ENCODE measurements around the gene NUP62. TPM values are rescaled to one million over a fixed set of nuclear protein-coding genes. Genes with fewer than 3 reads are reported as not detected.

NUP62 gene
- total RNA-seq, 1 experiment from 2014 or later, result 85.2 TPM

DNA sequence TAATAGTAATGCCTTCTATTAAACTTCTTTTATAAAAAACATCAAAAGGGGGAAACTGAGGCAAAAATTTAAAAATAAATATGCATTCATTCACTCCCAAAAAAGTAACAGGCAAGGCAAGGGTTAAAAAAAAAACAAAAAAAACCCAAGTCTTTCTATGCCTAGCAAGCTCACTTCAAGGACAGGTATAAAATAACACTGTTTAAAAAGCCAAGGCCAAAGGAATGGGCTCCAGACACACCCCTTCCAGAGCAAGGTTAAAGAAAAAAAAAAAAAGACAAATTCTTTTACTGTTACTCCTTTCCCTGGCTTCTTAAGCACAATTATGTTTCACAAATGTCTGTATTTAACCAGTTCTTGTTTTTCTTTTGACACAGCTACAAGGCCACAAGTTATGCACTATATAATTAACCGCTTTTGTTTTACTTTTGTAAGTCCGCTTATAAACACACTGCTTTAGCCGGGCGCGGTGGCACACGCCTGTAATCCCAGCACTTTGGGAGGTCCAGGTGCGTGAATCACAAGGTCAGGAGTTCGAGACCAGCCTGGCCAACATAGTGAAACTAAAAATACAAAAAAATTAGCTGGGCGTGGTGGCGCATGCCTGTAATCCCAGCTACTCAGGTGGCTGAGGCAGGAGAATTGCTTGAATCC is 28.1 kb upstream of the NUP62 start:
- no peak overlapping the region for H2AFZ ChIP-seq (ENCODE audit: low read depth, low read length, poor library complexity, severe bottlenecking)
- POLR2A ChIA-PET, result no interaction called here
- H3K9ac ChIP-seq (ENCODE audit: low read length), result no peak overlapping the region
- H3K4me2 ChIP-seq (ENCODE audit: low read length), result no peak overlapping the region
- H3K9me2 ChIP-seq (ENCODE audit: insufficient read depth), result no peaks in the 10 kb centered on the region
- no peak overlapping the region for H3K4me3 ChIP-seq (replicated peaks in 1 of 2; ENCODE audit: low read depth in 1 of 2, low read length in 2 of 2)
- DNase-seq (ENCODE audit: low read depth, low spot score) (no peak), ATAC-seq (no peak)
- no peaks in the 10 kb centered on the region for H3K36me3 ChIP-seq (ENCODE audit: control insufficient read depth in 1 of 2, insufficient read depth in 2 of 2, low read length in 2 of 2)
- no TSS peak for BruUV-seq (replicated peaks)
- RAD21 ChIA-PET (ENCODE audit: low non-redundant PET in 1 of 2, low total read pairs in 2 of 2, uncharacterized antibody in 2 of 2, unreplicated experiment in 2 of 2), result no interaction called here
- H3K9me3 ChIP-seq (ENCODE audit: control insufficient read depth in 1 of 2, insufficient read depth in 1 of 2, low read depth in 1 of 2, low read length in 2 of 2), result no peaks in the 10 kb centered on the region
- H4K20me1 ChIP-seq (ENCODE audit: insufficient read depth), result no peaks in the 10 kb centered on the region
- intact Hi-C loops (cut with micrococcal nuclease), result no loop called here
- no peaks in the 10 kb centered on the region for H3K27me3 ChIP-seq (ENCODE audit: insufficient read depth, low read length)
- no peak for TF ChIP-seq CTCF (IDR thresholded peaks at IDR 0.05 in 2 of 3, conservative IDR thresholded peaks at IDR 0.05 in 1 of 3; ENCODE audit: borderline replicate concordance in 1 of 3, insufficient read depth in 1 of 3, low read depth in 2 of 3, low read length in 2 of 3)
- no peak for TF ChIP-seq ATF3 (IDR thresholded peaks at IDR 0.05)
- no peak for TF ChIP-seq POLR2AphosphoS5 (IDR thresholded peaks at IDR 0.05; ENCODE audit: low read depth, low read length)
- no peak for TF ChIP-seq EZH2 (IDR thresholded peaks at IDR 0.05)
- no peak for TF ChIP-seq EGR1 (IDR thresholded peaks at IDR 0.05; ENCODE audit: low read depth)
- TF ChIP-seq CBX3 (IDR thresholded peaks at IDR 0.05; ENCODE audit: low read depth), result no peak
- TF ChIP-seq ELF1 (IDR thresholded peaks at IDR 0.05; ENCODE audit: borderline replicate concordance, low read depth), result no peak
- TF ChIP-seq SRF (IDR thresholded peaks at IDR 0.05; ENCODE audit: low read depth), result no peak
- no peak for TF ChIP-seq YY1 (IDR thresholded peaks at IDR 0.05; ENCODE audit: extremely low read depth, insufficient replicate concordance, low read depth, low read length)
- no peak for TF ChIP-seq JUND (IDR thresholded peaks at IDR 0.05)
- no peak overlapping the region for H3K27ac ChIP-seq (ENCODE audit: low read depth, low read length)
- CTCF ChIA-PET, result no interaction called here
- H3K79me2 ChIP-seq (ENCODE audit: insufficient read depth, low read length), result no peaks in the 10 kb centered on the region
- 0 out of 4 replicates have a peak, but pooled peaks cover 0 to 7% of the 10 kb centered on the region in 2 experiments for H3K4me1 ChIP-seq (ENCODE audit: control insufficient read depth in 1 of 2, insufficient read depth in 2 of 2, low read length in 2 of 2)
